BLaER1 (cell line): ENCODE measurements around the gene ZNF716.
"Not testable (repeated sequence)": the region's sequence is repeated elsewhere in the genome, so short reads cannot be mapped to it uniquely, and the experiment has no call there.

ENCODE experiments used
- H3K27ac ChIP-seq: shearing (Covaris generic); formaldehyde crosslinking; 2 replicates; pipeline ENCODE4 v1.8.1; 2022
- H3K27me3 ChIP-seq: shearing (Covaris generic); formaldehyde crosslinking; 2 replicates; pipeline ENCODE4 v1.8.1; 2022
- H3K36me3 ChIP-seq: shearing (Covaris generic); formaldehyde crosslinking; 2 replicates; pipeline ENCODE4 v1.8.1; 2022
- H3K4me1 ChIP-seq: shearing (Covaris generic); formaldehyde crosslinking; 2 replicates; pipeline ENCODE4 v1.8.1; 2022
- H3K4me2 ChIP-seq: shearing (Covaris generic); formaldehyde crosslinking; 2 replicates; pipeline ENCODE4 v1.8.1; 2022
- H3K4me3 ChIP-seq: shearing (Covaris generic); formaldehyde crosslinking; 2 replicates; pipeline ENCODE4 v1.8.1; 2022
- H3K9ac ChIP-seq: shearing (Covaris generic); formaldehyde crosslinking; 2 replicates; pipeline ENCODE4 v1.8.1; 2022
- H3K9me3 ChIP-seq: shearing (Covaris generic); formaldehyde crosslinking; 2 replicates; pipeline ENCODE4 v1.8.1; 2022
- H4K20me1 ChIP-seq: shearing (Covaris generic); formaldehyde crosslinking; 2 replicates; pipeline ENCODE4 v1.8.1; 2022
- Cebpa-rat ChIP-seq: shearing (Covaris generic); IDR thresholded peaks from 2 replicates; pipeline ENCODE4 v1.8.1; 2022

Gene ZNF716

GRCh38 chr7:57487957-57488356, 38.0 kb downstream of the ZNF716 start:
- no peak for TF ChIP-seq Cebpa-rat

GRCh38 chr7:57495111-57495510, 45.1 kb downstream of the ZNF716 start:
- not testable (repeated sequence) for H4K20me1 ChIP-seq, H3K27ac ChIP-seq, H3K9ac ChIP-seq, H3K4me2 ChIP-seq, H3K4me3 ChIP-seq, H3K36me3 ChIP-seq, H3K27me3 ChIP-seq, H3K4me1 ChIP-seq
- peaks cover 69% of the 10 kb centered on the region for H3K9me3 ChIP-seq

More at GRCh38 chr7:57487957-57488356, 38.0 kb downstream of the ZNF716 start:
- no peak overlapping the region for H3K4me2 ChIP-seq
- H3K9ac ChIP-seq = no peak overlapping the region
- H3K4me3 ChIP-seq = no peak overlapping the region
- no peaks in the 10 kb centered on the region for H3K27me3 ChIP-seq
- H4K20me1 ChIP-seq = no peaks in the 10 kb centered on the region
- H3K36me3 ChIP-seq = no peaks in the 10 kb centered on the region
- H3K27ac ChIP-seq = no peak overlapping the region
- no peaks in the 10 kb centered on the region for H3K4me1 ChIP-seq
- H3K9me3 ChIP-seq = peaks cover 91% of the 10 kb centered on the region

- no peak for TF ChIP-seq Cebpa-rat
- Histone ChIP-seq H3K36me3 (no peaks in the 10 kb centered on the region), H3K9ac (no peak overlapping the region), H3K27me3 (no peaks in the 10 kb centered on the region), H3K27ac (no peak overlapping the region), H3K4me1 (no peaks in the 10 kb centered on the region), H3K4me3 (no peak overlapping the region), H3K9me3 (peaks cover 59% of the 10 kb centered on the region), H3K4me2 (no peak overlapping the region), H4K20me1 (no peaks in the 10 kb centered on the region)
Measured at GRCh38 chr7:57496395-57496794, 46.4 kb downstream of the ZNF716 start.

- no peaks in the 10 kb centered on the region for H3K36me3 ChIP-seq
- no peak overlapping the region for H3K27ac ChIP-seq
- no peak overlapping the region for H3K4me2 ChIP-seq
- H4K20me1 ChIP-seq = no peaks in the 10 kb centered on the region
- no peak overlapping the region for H3K4me3 ChIP-seq
- H3K4me1 ChIP-seq = no peaks in the 10 kb centered on the region
- H3K9me3 ChIP-seq = peaks cover 8% of the 10 kb centered on the region; the same call in 1 of the 2 replicates
- H3K9ac ChIP-seq = no peak overlapping the region
- no peak for TF ChIP-seq Cebpa-rat
- H3K27me3 ChIP-seq = no peaks in the 10 kb centered on the region
Measured at GRCh38 chr7:57505176-57505575, 55.2 kb downstream of the ZNF716 start.
